Esophagus muscularis mucosa (tissue), 4 donors: Measurements from ENCODE around the gene SHH. TPM values are rescaled to one million over a fixed set of nuclear protein-coding genes. Genes with fewer than 3 reads are reported as not detected.

Experiments
- DNase-seq: peaks from one replicate; pipeline ENCODE4 v3.0.0-alpha.2; 2017; ENCODE audit errors: extremely low spot score
- H3K27ac ChIP-seq, 4 donors: fragments of 200-600 bp; sonication (generic); replicated peaks in 1 of 4; 1 replicate in 3 of 4; 2 replicates in 1 of 4; pipeline ENCODE4 v1.5.1; 2016 to 2019; ENCODE audit warnings: mild to moderate bottlenecking in 1 of 4
- H3K27me3 ChIP-seq, 4 donors: fragments of 200-600 bp; sonication (generic); one replicate each; pipeline versions ENCODE4 v1.5.1 to v1.6.0; 2016 to 2019
- H3K36me3 ChIP-seq, 4 donors: fragments of 200-600 bp; sonication (generic); one replicate each; pipeline ENCODE4 v1.5.1; 2016 to 2019
- H3K4me1 ChIP-seq, 4 donors: fragments of 200-600 bp; sonication (generic); one replicate each; pipeline ENCODE4 v1.5.1; 2016 to 2019
- H3K4me3 ChIP-seq, 4 donors: fragments of 200-600 bp; sonication (generic); 1 replicate in 2 of 4; 2 replicates in 2 of 4; pipeline ENCODE4 v1.5.1; 2016 to 2019; ENCODE audit warnings: mild to moderate bottlenecking in 4 of 4, moderate library complexity in 1 of 4
- H3K9me3 ChIP-seq, 4 donors: fragments of 200-600 bp; sonication (generic); 1 replicate in 3 of 4; 2 replicates in 1 of 4; pipeline ENCODE4 v1.5.1; 2016 to 2019
- CTCF ChIP-seq, 3 experiments: fragments of 200-600 bp in 2 of 3; fragments of 450-650 bp in 1 of 3; sonication (generic) in 2 of 3; IDR thresholded peaks; one replicate each; pipeline ENCODE4 v1.5.1; 2017 to 2019; ENCODE audit warnings: antibody characterized with exemption in 3 of 3, mild to moderate bottlenecking in 2 of 3, moderate library complexity in 1 of 3
- EP300 ChIP-seq: sonication (generic); formaldehyde crosslinking; IDR thresholded peaks from one replicate; pipeline ENCODE4 v1.6.1; 2017; ENCODE audit warnings: antibody characterized with exemption
- POLR2A ChIP-seq: fragments of 450-650 bp; IDR thresholded peaks from one replicate; pipeline ENCODE4 v1.6.1; 2017; ENCODE audit warnings: antibody characterized with exemption, moderate library complexity, mild to moderate bottlenecking, low read depth
- POLR2AphosphoS5 ChIP-seq, 2 donors: sonication (generic); formaldehyde crosslinking; IDR thresholded peaks; one replicate each; pipeline ENCODE4 v1.6.1; 2017; ENCODE audit warnings: antibody characterized with exemption in 2 of 2
- WGBS: methylation state at CpG from one replicate; pipeline ENCODE4 v1.1.5; 2018; 5-methylcytosine and 5-hydroxymethylcytosine counted together
- intact Hi-C: fragments of 100-400 bp; cut with DNase I; formaldehyde crosslinking; loops from one replicate; pipeline ENCODE4 v1.15.1; 2023
- total RNA-seq, 4 donors: library from RNA; depleted of rRNA; stranded (reverse); fragments of >200 nt; gene quantifications; one replicate each; pipeline versions ENCODE4 v1.1.0 to v1.2.1, GENCODE V29; 2016

The SHH gene
- total RNA-seq, 4 donors from 2014 or later = not detected

- H3K4me3 ChIP-seq = no peak overlapping the region
- no peak overlapping the region for H3K27ac ChIP-seq
- H3K4me1 ChIP-seq = no peaks in the 10 kb centered on the region
- WGBS = 80% methylated on average over 15 of the region's 18 CpGs
- peaks cover 0 to 71% (median 0%) of the 10 kb centered on the region in 4 donors for H3K27me3 ChIP-seq
- no peaks in the 10 kb centered on the region for H3K36me3 ChIP-seq
- no peak for DNase-seq
- no peaks in the 10 kb centered on the region for H3K9me3 ChIP-seq
- intact Hi-C loops = no loop called here
- no peak for TF ChIP-seq POLR2AphosphoS5 (IDR thresholded peaks at IDR 0.05)
- TF ChIP-seq CTCF (IDR thresholded peaks at IDR 0.05) = no peak
- TF ChIP-seq EP300 = no peak
- TF ChIP-seq POLR2A = no peak
Measured at GRCh38 chr7:155831807-155832524, 19.7 kb upstream of the SHH start.

DNA sequence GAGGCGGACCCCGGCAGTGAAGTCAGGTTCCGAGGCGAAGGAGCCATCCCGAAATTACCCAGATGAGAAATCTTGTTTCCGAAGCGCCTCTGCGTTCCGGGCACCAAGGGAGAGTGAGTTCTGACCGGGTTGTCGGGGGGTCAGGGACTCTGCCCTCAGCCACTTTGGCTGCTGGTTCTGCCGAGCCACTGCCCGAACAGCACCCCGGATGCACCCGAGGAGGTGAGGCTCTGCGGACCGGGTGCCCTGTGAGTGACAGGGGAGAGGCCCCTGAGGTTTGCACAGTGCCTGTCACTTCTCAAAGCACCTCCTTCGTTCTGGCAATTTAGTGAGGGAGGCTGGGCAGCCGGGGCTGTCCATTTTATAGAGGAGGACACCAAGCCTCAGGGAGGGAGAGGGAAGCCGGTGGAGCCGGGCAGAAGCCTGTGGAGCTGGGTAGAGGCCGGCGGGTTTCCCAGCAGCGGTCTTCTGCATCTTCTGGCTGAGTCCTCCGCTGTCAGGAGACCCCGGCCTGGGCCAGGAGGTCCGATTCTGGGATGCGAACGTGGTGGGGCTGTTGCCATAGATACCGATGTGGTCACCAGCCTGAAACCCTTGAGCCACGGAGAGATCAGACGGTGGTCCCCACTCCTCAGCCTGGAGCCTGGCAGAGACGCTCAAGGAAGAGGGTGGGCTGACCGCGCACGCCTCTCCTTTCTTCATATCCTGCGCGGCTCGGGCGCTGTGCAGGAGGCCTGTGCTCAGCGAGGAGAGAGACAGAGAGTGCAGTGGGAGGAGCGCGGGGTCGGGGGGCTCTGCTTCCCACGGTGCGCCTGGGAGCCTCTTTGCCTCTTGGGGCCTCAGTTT, 18.9 kb upstream of the SHH start:
- Histone ChIP-seq H3K4me3 (no peak overlapping the region), H3K27me3 (peaks cover 0 to 63% (median 0%) of the 10 kb centered on the region in 4 donors), H3K36me3 (no peaks in the 10 kb centered on the region), H3K4me1 (no peaks in the 10 kb centered on the region), H3K27ac (no peak overlapping the region), H3K9me3 (no peaks in the 10 kb centered on the region)
- WGBS = 85% methylated on average over 29 of the region's 46 CpGs
- no peak for TF ChIP-seq EP300
- no peak for TF ChIP-seq POLR2A
- no peak for TF ChIP-seq POLR2AphosphoS5 (IDR thresholded peaks at IDR 0.05)
- no peak for TF ChIP-seq CTCF (IDR thresholded peaks at IDR 0.05)
- no peak for DNase-seq
- intact Hi-C loops = no loop called here

- no peak for DNase-seq
- Histone ChIP-seq H3K4me3 (no peak overlapping the region), H3K27ac (no peak overlapping the region), H3K36me3 (no peaks in the 10 kb centered on the region), H3K27me3 (peaks cover 0 to 57% (median 0%) of the 10 kb centered on the region in 4 donors), H3K9me3 (no peaks in the 10 kb centered on the region), H3K4me1 (no peaks in the 10 kb centered on the region)
- intact Hi-C loops = no loop called here
- TF ChIP-seq EP300 = no peak
- 73% methylated on average over 17 of the region's 17 CpGs for WGBS
Measured at GRCh38 chr7:155829796-155830470, 17.7 kb upstream of the SHH start.

- no peak for DNase-seq
- Histone ChIP-seq H3K9me3 (no peaks in the 10 kb centered on the region), H3K36me3 (no peaks in the 10 kb centered on the region), H3K4me3 (no peak overlapping the region), H3K27ac (no peak overlapping the region), H3K27me3 (peaks cover 0 to 55% (median 0%) of the 10 kb centered on the region in 4 donors), H3K4me1 (no peaks in the 10 kb centered on the region)
- intact Hi-C loops = no loop called here
- WGBS = 34% methylated on average over 3 of the region's 3 CpGs
- TF ChIP-seq POLR2AphosphoS5 (IDR thresholded peaks at IDR 0.05) (no peak), CTCF (IDR thresholded peaks at IDR 0.05) (no peak), EP300 (no peak), POLR2A (no peak)
Measured at GRCh38 chr7:155825336-155825735, 13.1 kb upstream of the SHH start.
